ENCODE results near the gene WDR89. TPM values are rescaled to one million over a fixed set of nuclear protein-coding genes. Genes with fewer than 3 reads are reported as not detected.
"Not testable (repeated sequence)": the region's sequence is repeated elsewhere in the genome, so short reads cannot be mapped to it uniquely, and the experiment has no call there.

The WDR89 gene
- polyA plus RNA-seq, 6 donors from 2014 or later, result 12.5 to 24.4 (median 21.2) TPM

- H3K36me3 Mint-ChIP-seq, result no peaks in the 10 kb centered on the region
- no peaks in the 10 kb centered on the region for H3K27me3 Mint-ChIP-seq
- H3K4me3 Mint-ChIP-seq, result no peak overlapping the region
- ATAC-seq (ENCODE audit: low read depth in 2 of 2) (no peak), DNase-seq (no peak)
- no peaks in the 10 kb centered on the region for H3K4me1 Mint-ChIP-seq
- no peak overlapping the region for H3K27ac Mint-ChIP-seq
- no peaks in the 10 kb centered on the region for H3K9me3 Mint-ChIP-seq
These were observed 29.0 kb upstream of the WDR89 start for GRCh38 chr14:63670692-63671091.

- Mint-ChIP-seq H3K9me3 (no peaks in the 10 kb centered on the region), H3K4me3 (no peak overlapping the region), H3K36me3 (no peaks in the 10 kb centered on the region), H3K27me3 (no peaks in the 10 kb centered on the region), H3K27ac (peak overlapping the region in 1 of 6 donors; percentile 8), H3K4me1 (no peaks in the 10 kb centered on the region)
- ATAC-seq (ENCODE audit: low read depth in 2 of 2) (no peak), DNase-seq (no peak)
These were observed 24.7 kb upstream of the WDR89 start for GRCh38 chr14:63666335-63666734.

GRCh38 chr14:63663428-63664341 lies 22.0 kb upstream of the WDR89 start:
- H3K27ac Mint-ChIP-seq, result no peak overlapping the region
- H3K4me1 Mint-ChIP-seq, result no peaks in the 10 kb centered on the region
- no peak overlapping the region for H3K4me3 Mint-ChIP-seq
- DNase-seq (no peak), ATAC-seq (ENCODE audit: low read depth in 2 of 2) (no peak)
- H3K36me3 Mint-ChIP-seq, result peaks cover 0 to 6% of the 10 kb centered on the region in 2 donors
- H3K9me3 Mint-ChIP-seq, result no peaks in the 10 kb centered on the region
- H3K27me3 Mint-ChIP-seq, result no peaks in the 10 kb centered on the region

- DNase-seq (no peak), ATAC-seq (ENCODE audit: low read depth in 2 of 2) (no peak)
- H3K27me3 Mint-ChIP-seq, result no peaks in the 10 kb centered on the region
- no peak overlapping the region for H3K27ac Mint-ChIP-seq
- H3K9me3 Mint-ChIP-seq, result no peaks in the 10 kb centered on the region
- no peaks in the 10 kb centered on the region for H3K4me1 Mint-ChIP-seq
- H3K36me3 Mint-ChIP-seq, result peaks cover 0 to 6% of the 10 kb centered on the region in 2 donors
- H3K4me3 Mint-ChIP-seq, result no peak overlapping the region
These were observed 21.1 kb upstream of the WDR89 start for GRCh38 chr14:63662776-63663175.

GRCh38 chr14:63661881-63662280 lies 20.2 kb upstream of the WDR89 start:
- not testable (repeated sequence) for H3K27ac Mint-ChIP-seq, H3K4me1 Mint-ChIP-seq

GRCh38 chr14:63659726-63660125 lies 18.1 kb upstream of the WDR89 start:
- H3K36me3 Mint-ChIP-seq, result peaks cover 0 to 6% of the 10 kb centered on the region in 2 donors
- no peaks in the 10 kb centered on the region for H3K9me3 Mint-ChIP-seq
- H3K27ac Mint-ChIP-seq, result peak overlapping the region in 1 of 6 donors; percentile 66
- H3K4me1 Mint-ChIP-seq, result peaks cover 5 to 11% (median 8%) of the 10 kb centered on the region in 3 donors
- DNase-seq (no peak), ATAC-seq (ENCODE audit: low read depth in 2 of 2) (no peak)
- no peaks in the 10 kb centered on the region for H3K27me3 Mint-ChIP-seq
- no peak overlapping the region for H3K4me3 Mint-ChIP-seq

More at GRCh38 chr14:63661881-63662280, 20.2 kb upstream of the WDR89 start:
- H3K36me3 Mint-ChIP-seq; ATAC-seq (ENCODE audit: low read depth in 2 of 2); H3K4me3 Mint-ChIP-seq; H3K27me3 Mint-ChIP-seq; DNase-seq; H3K9me3 Mint-ChIP-seq: not testable (repeated sequence)

GRCh38 chr14:63656194-63656593 lies 14.5 kb upstream of the WDR89 start:
- Mint-ChIP-seq H3K4me3 (no peak overlapping the region), H3K27me3 (no peaks in the 10 kb centered on the region), H3K27ac (peak overlapping the region in 1 of 6 donors; percentile 18), H3K9me3 (no peaks in the 10 kb centered on the region), H3K4me1 (peaks cover 5 to 11% (median 8%) of the 10 kb centered on the region in 3 donors), H3K36me3 (peaks cover 0 to 6% of the 10 kb centered on the region in 2 donors)
- no peak for ATAC-seq (ENCODE audit: low read depth in 2 of 2)
- DNase-seq, result no peak

- Mint-ChIP-seq H3K36me3 (peaks cover 0 to 6% of the 10 kb centered on the region in 2 donors), H3K27me3 (no peaks in the 10 kb centered on the region), H3K4me3 (no peak overlapping the region), H3K9me3 (no peaks in the 10 kb centered on the region), H3K27ac (no peak overlapping the region), H3K4me1 (peaks cover 5 to 11% (median 8%) of the 10 kb centered on the region in 3 donors)
- no peak for DNase-seq
- ATAC-seq (ENCODE audit: low read depth in 2 of 2), result no peak
These were observed 13.3 kb upstream of the WDR89 start for GRCh38 chr14:63654936-63655335.

- Mint-ChIP-seq H3K27ac (peak overlapping the region in 1 of 6 donors; percentile 76), H3K4me3 (peak overlapping the region in 1 of 8 donors; percentile 20), H3K27me3 (no peaks in the 10 kb centered on the region), H3K36me3 (peaks cover 0 to 1% of the 10 kb centered on the region in 2 donors), H3K4me1 (peaks cover 5 to 11% (median 8%) of the 10 kb centered on the region in 3 donors), H3K9me3 (no peaks in the 10 kb centered on the region)
- DNase-seq, result no peak
- ATAC-seq (ENCODE audit: low read depth in 2 of 2), result no peak
These were observed 12.7 kb upstream of the WDR89 start for GRCh38 chr14:63654346-63654745.

- H3K4me1 Mint-ChIP-seq, result peaks cover 5 to 16% (median 8%) of the 10 kb centered on the region in 3 donors
- no peaks in the 10 kb centered on the region for H3K9me3 Mint-ChIP-seq
- DNase-seq (no peak), ATAC-seq (ENCODE audit: low read depth in 2 of 2) (no peak)
- H3K36me3 Mint-ChIP-seq, result peaks cover 0 to 4% of the 10 kb centered on the region in 2 donors
- no peak overlapping the region for H3K4me3 Mint-ChIP-seq
- no peaks in the 10 kb centered on the region for H3K27me3 Mint-ChIP-seq
- H3K27ac Mint-ChIP-seq, result peak overlapping the region in 1 of 6 donors; percentile 47
These were observed 10.7 kb upstream of the WDR89 start for GRCh38 chr14:63652406-63652805.

GRCh38 chr14:63650256-63650952 lies 8.7 kb upstream of the WDR89 start:
- ATAC-seq (ENCODE audit: low read depth in 2 of 2) (no peak), DNase-seq (no peak)
- peaks cover 0 to 6% (median 0%) of the 10 kb centered on the region in 3 donors for H3K4me1 Mint-ChIP-seq
- no peaks in the 10 kb centered on the region for H3K27me3 Mint-ChIP-seq
- no peaks in the 10 kb centered on the region for H3K9me3 Mint-ChIP-seq
- peak overlapping the region in 1 of 6 donors; percentile 65 for H3K27ac Mint-ChIP-seq
- H3K36me3 Mint-ChIP-seq, result peaks cover 0 to 8% of the 10 kb centered on the region in 2 donors
- H3K4me3 Mint-ChIP-seq, result no peak overlapping the region

GRCh38 chr14:63647696-63648410 lies 6.2 kb upstream of the WDR89 start:
- H3K36me3 Mint-ChIP-seq, result peaks cover 0 to 8% of the 10 kb centered on the region in 2 donors
- no peaks in the 10 kb centered on the region for H3K9me3 Mint-ChIP-seq
- H3K27me3 Mint-ChIP-seq, result no peaks in the 10 kb centered on the region
- peak overlapping the region in 2 of 6 donors; percentile 48 to 78 for H3K27ac Mint-ChIP-seq
- DNase-seq, result no peak
- ATAC-seq (ENCODE audit: low read depth in 2 of 2), result no peak
- no peak overlapping the region for H3K4me3 Mint-ChIP-seq
- peaks cover 0 to 10% (median 0%) of the 10 kb centered on the region in 3 donors for H3K4me1 Mint-ChIP-seq

GRCh38 chr14:63644741-63645140 lies 3.1 kb upstream of the WDR89 start:
- H3K4me1 Mint-ChIP-seq, result peaks cover under 1 to 26% (median 3%) of the 10 kb centered on the region in 3 donors

More at GRCh38 chr14:63644741-63645140, 3.1 kb upstream of the WDR89 start:
- DNase-seq (no peak), ATAC-seq (ENCODE audit: low read depth in 2 of 2) (no peak)
- H3K4me3 Mint-ChIP-seq, result no peak overlapping the region
- peak overlapping the region in 1 of 6 donors; percentile 28 for H3K27ac Mint-ChIP-seq
- no peaks in the 10 kb centered on the region for H3K27me3 Mint-ChIP-seq
- no peaks in the 10 kb centered on the region for H3K9me3 Mint-ChIP-seq
- H3K36me3 Mint-ChIP-seq, result peaks cover 0 to 8% of the 10 kb centered on the region in 2 donors

All from naive B cell (primary cell).